Kidney (tissue), 2 donors: ENCODE results near the gene DDX21. TPM values are rescaled to one million over a fixed set of nuclear protein-coding genes. Genes with fewer than 3 reads are reported as not detected.

ENCODE experiments used
- polyA plus RNA-seq: library from polyadenylated mRNA; stranded (reverse); fragments of 350-450 nt; fragmentation: Illumina TruSeq; extraction: RNeasy Lipid Tissue Mini Kit (QIAGEN cat#74804); gene quantifications from one replicate; pipeline ENCODE4 v1.2.3, GENCODE V29; 2014; ENCODE audit warnings: low read depth, low replicate concordance; ENCODE audit not compliant: insufficient read depth
- total RNA-seq: library from RNA; stranded (reverse); fragmentation: NEBNext Ultra II Directional; extraction: Animal tissue kit (Norgen Biotek cat#: 25700); gene quantifications from one replicate; pipeline ENCODE4 v1.2.1, GENCODE V29; 2021
- donor health status: DM: yes; HTN: yes; CAD: no.

Gene DDX21
- total and polyA plus RNA-seq, 2 donors from 2014 or later, result 8.9 to 49.4 TPM

Other genes starting within 250 kb of the DDX21 start
- 54.4 TPM for gene CCAR1, start 234.9 kb upstream of the DDX21 start, total RNA-seq
- 45.2 TPM for gene CCAR1, start 234.9 kb upstream of the DDX21 start, polyA plus RNA-seq
- gene STOX1, start 128.6 kb upstream of the DDX21 start, total RNA-seq, result 1.5 TPM
- gene STOX1, start 128.6 kb upstream of the DDX21 start, polyA plus RNA-seq, result 1.5 TPM
- gene DDX50, start 54.9 kb upstream of the DDX21 start, total RNA-seq, result 33.1 TPM
- gene DDX50, start 54.9 kb upstream of the DDX21 start, polyA plus RNA-seq, result 24.0 TPM
- 26.7 TPM for gene KIFBP, start 32.6 kb downstream of the DDX21 start, total RNA-seq
- 25.6 TPM for gene KIFBP, start 32.6 kb downstream of the DDX21 start, polyA plus RNA-seq
- gene SRGN, start 131.9 kb downstream of the DDX21 start, total RNA-seq, result 130 TPM
- 65.7 TPM for gene SRGN, start 131.9 kb downstream of the DDX21 start, polyA plus RNA-seq
- gene VPS26A, start 168.0 kb downstream of the DDX21 start, total RNA-seq, result 52.5 TPM
- 38.9 TPM for gene VPS26A, start 168.0 kb downstream of the DDX21 start, polyA plus RNA-seq
- gene SUPV3L1, start 224.1 kb downstream of the DDX21 start, total RNA-seq, result 25.1 TPM
- gene SUPV3L1, start 224.1 kb downstream of the DDX21 start, polyA plus RNA-seq, result 48.3 TPM